Activated T-helper 17 cell treated with anti-CD3 and anti-CD28 coated beads, Interleukin-2, amount 50 U/mL, for 72 hours (primary cell): Measurements from ENCODE around the gene SEC14L6. TPM values are rescaled to one million over a fixed set of nuclear protein-coding genes. Genes with fewer than 3 reads are reported as not detected.

Source experiments
- ATAC-seq: fragments of 150-1000 bp; cut with Tn5 transposase; replicated peaks from 2 replicates; pipeline ENCODE4 v1.10.0; 2021; ENCODE audit warnings: mild to moderate bottlenecking, moderate library complexity
- H3K27ac Mint-ChIP-seq: one replicate; pipeline ENCODE4 v1.8.0; 2022; ENCODE audit warnings: mixed read lengths
- H3K27me3 Mint-ChIP-seq: one replicate; pipeline ENCODE4 v1.8.0; 2022; ENCODE audit warnings: mixed read lengths
- H3K36me3 Mint-ChIP-seq: one replicate; pipeline ENCODE4 v1.8.0; 2022; ENCODE audit warnings: low read depth, mild to moderate bottlenecking, mixed read lengths
- H3K4me1 Mint-ChIP-seq: one replicate; pipeline ENCODE4 v1.8.0; 2022; ENCODE audit warnings: mixed read lengths
- H3K4me3 Mint-ChIP-seq: one replicate; pipeline ENCODE4 v1.8.0; 2022; ENCODE audit warnings: mild to moderate bottlenecking, mixed read lengths
- H3K9me3 Mint-ChIP-seq: one replicate; pipeline ENCODE4 v1.8.0; 2022; ENCODE audit warnings: mixed read lengths
- total RNA-seq, 2 donors: library from RNA; stranded (reverse); gene quantifications; one replicate each; pipeline ENCODE4 v1.2.3, GENCODE V29; 2022

Gene SEC14L6
- total RNA-seq, 2 donors from 2014 or later, result not detected

DNA sequence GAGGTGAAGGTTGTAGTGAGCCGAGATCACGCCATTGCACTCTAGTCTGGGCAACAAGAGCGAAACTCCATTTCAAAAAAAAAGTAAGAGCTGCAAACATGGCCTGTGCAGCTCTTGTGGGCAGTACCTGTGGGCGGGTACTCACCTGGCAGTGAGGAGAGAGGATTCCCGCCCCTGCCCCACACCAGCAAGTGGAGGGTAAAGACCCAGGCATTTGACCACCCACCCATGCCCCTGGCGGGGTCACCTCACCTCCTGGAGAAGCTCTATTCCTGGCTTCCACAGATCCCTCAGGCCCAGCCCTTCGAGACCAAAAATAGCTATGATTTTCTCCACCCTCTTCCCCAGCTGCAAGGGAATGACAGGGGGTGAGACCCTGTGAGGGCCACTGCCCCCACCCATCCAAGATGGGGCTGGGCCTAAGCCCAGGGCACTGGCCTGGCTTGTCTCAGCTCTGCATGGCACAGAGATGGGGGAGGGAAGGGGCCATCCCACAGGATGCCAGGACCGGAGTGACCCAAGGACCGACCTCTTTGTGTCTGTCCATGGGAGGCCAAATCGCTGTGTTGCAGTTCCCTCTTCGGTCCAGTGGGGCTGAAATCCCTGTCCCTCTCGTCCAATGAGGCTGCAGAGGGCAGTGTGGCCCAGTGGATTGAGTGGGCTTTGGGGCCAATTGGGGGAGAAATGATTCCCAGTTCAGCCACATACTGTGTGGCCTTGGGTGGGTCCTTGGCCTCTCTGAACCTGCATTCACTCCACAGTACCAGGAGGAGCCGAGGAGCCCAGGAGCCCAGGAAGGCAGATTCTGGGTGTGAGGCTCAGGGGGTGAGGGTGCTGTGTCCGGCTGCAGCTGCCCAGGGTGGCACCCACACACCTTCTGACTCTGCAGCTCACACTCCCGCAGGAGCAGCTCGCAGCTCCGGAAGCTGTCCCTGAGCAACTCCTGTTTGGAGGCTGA lies 14.6 kb downstream of the SEC14L6 start:
- Mint-ChIP-seq H3K27me3 (peaks cover 3% of the 10 kb centered on the region), H3K4me1 (no peaks in the 10 kb centered on the region), H3K9me3 (no peaks in the 10 kb centered on the region), H3K36me3 (no peaks in the 10 kb centered on the region), H3K4me3 (no peak overlapping the region), H3K27ac (no peak overlapping the region)
- no peak for ATAC-seq

DNA sequence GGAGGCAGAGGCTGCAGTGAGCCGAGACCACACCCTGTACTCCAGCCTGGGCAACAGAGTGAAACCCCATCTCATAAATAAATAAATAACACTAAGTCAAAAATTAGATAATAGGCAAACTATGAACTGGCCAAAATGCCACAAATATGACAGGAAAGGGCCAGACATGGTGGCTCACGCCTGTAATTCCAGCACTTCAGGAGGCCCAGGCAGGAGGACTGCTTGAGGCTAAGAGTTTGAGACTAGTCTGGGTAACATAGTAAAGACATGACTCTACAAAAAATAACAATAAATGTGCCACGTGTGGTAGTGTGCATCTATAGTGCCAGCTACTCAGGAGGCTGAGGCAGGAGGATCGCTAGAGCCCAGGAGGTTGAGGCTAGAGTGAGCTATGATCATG lies 19.9 kb downstream of the SEC14L6 start:
- ATAC-seq, result no peak
- H3K4me1 Mint-ChIP-seq, result no peaks in the 10 kb centered on the region
- no peak overlapping the region for H3K4me3 Mint-ChIP-seq
- H3K27ac Mint-ChIP-seq, result no peak overlapping the region
- peaks cover 9% of the 10 kb centered on the region for H3K27me3 Mint-ChIP-seq
- no peaks in the 10 kb centered on the region for H3K9me3 Mint-ChIP-seq
- no peaks in the 10 kb centered on the region for H3K36me3 Mint-ChIP-seq

DNA sequence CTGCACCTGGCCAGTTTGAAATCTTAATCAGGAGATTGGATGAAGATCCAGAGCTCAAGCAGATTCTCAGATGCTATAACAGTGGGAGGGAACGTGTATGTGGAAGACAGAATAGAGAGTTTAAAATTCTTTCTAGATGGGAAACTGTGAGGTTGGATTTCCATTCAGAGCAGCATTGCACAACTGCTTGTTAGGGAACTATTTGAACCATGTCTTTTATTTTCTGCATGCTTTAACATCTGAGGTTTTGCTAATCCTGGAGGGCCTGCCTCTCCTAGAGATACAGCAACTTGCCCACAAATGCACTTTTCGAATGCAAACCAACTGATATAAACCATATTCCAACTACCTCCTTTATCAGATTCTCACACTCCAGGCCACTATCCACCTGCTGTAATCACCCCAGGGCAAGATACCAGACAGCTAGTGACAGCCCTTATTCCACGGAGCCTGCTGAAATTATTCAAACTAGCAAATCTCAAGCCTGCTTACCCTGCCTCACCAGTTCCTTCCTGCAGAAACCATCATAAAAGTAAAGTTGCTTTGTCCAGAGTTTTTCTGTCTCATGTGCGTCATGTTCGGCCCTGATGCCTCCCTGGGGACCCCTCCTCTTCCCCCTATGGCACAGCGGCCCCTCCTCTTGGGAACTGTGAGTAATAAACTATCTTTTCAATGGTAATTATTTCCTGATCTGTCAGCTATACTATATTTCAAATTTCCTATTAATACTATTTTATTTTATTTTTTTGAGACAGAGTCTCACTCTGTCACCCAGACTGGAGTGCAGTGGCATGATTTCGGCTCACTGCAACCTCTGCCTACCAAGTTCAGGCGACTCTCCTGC lies 22.7 kb downstream of the SEC14L6 start:
- Mint-ChIP-seq H3K27ac (no peak overlapping the region), H3K4me1 (no peaks in the 10 kb centered on the region), H3K4me3 (no peak overlapping the region), H3K9me3 (no peaks in the 10 kb centered on the region), H3K27me3 (peaks cover 6% of the 10 kb centered on the region), H3K36me3 (no peaks in the 10 kb centered on the region)
- ATAC-seq, result no peak

DNA sequence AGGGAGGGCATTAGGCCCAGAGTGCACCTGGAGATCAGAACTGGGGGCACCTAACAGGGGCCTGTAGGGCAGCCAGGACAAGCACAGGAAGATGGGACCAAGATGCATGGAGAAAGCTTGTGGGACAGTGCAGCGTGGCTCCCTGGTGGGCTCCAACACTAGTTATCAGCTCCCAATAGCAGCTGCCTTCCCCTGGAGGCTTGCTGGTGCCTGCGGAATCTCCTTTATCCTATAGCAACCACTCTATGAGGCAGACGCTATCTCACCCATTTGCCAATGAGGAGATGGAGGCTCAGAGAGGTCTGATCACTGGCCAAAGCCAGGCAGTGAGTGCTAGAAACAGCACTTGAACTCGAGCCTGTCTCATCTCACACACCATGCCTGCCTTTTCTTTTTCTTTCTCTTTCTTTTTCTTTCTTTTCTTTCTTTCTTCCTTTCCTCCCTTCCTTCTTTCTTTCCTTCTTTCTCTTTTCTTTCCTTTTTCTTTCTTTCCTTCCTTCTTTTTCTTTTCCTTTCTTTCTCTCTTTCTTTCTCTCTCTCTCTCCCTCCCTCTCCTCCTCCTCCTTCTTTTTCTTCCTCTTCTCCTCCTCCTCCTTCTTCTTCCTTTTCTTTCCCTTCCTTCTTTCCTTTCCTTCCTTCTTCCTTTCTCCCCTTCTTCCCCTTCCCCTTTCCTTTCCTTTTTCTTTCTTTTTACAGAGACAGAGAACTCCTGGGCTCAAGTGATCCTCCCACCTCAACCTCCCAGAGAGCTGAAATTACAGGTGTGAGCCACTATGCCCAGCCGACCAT lies 25.0 kb downstream of the SEC14L6 start:
- no peak overlapping the region for H3K4me3 Mint-ChIP-seq
- ATAC-seq, result no peak
- peaks cover 6% of the 10 kb centered on the region for H3K27me3 Mint-ChIP-seq
- H3K4me1 Mint-ChIP-seq, result no peaks in the 10 kb centered on the region
- H3K36me3 Mint-ChIP-seq, result no peaks in the 10 kb centered on the region
- no peaks in the 10 kb centered on the region for H3K9me3 Mint-ChIP-seq
- H3K27ac Mint-ChIP-seq, result no peak overlapping the region

DNA sequence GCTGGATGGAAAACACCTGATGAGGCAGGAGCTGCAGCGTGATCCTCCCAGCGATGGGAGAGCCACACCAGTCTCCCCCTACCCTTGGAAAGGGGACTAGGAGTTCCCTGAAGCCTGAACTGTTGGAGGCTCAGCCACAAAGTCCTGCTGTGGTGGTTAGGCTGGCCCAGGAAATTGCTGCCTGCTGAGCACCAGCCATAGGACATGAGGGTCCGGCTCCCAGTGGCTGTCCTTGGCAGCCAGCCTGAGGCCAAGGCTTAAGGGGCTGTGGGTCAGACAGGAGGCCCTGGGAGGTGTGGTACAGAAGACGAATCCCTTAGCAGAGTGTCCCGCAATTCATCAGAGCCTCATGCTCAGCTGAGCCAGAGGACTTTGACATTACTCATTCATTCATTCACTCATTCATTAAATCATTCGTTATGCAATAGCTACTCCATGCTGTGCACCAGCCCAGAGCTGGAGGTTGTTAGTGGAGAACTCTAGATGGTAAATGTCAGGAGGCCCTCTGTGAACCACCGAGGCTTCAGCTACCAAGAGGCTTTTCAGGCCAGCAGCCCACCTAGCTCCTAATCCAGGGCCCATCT lies 26.6 kb downstream of the SEC14L6 start:
- H3K27me3 Mint-ChIP-seq, result peaks cover 3% of the 10 kb centered on the region
- ATAC-seq, result no peak
- no peaks in the 10 kb centered on the region for H3K36me3 Mint-ChIP-seq
- no peaks in the 10 kb centered on the region for H3K4me1 Mint-ChIP-seq
- no peak overlapping the region for H3K27ac Mint-ChIP-seq
- H3K4me3 Mint-ChIP-seq, result no peak overlapping the region
- no peaks in the 10 kb centered on the region for H3K9me3 Mint-ChIP-seq

DNA sequence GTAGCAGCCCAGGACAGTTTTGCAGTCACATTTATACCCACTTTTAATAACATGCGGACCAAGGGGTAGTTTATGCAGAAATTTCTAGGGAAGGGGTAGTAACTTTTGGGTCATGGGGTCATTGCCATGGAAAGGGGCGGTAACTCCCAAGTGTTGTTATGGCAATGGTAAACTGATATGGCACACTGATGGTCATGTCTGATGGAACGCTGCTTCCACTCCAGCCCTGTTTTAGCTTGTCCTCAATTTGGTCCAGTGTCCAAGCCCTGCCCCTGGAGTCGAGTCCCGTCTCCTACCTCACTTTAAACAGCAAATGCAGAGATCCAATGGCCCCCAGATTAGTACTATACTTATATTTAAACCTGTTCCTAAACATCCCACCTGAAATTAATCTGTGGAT lies 29.8 kb downstream of the SEC14L6 start:
- Mint-ChIP-seq H3K36me3 (no peaks in the 10 kb centered on the region), H3K9me3 (no peaks in the 10 kb centered on the region), H3K4me1 (no peaks in the 10 kb centered on the region), H3K27ac (no peak overlapping the region), H3K4me3 (no peak overlapping the region), H3K27me3 (no peaks in the 10 kb centered on the region)
- ATAC-seq, result no peak

DNA sequence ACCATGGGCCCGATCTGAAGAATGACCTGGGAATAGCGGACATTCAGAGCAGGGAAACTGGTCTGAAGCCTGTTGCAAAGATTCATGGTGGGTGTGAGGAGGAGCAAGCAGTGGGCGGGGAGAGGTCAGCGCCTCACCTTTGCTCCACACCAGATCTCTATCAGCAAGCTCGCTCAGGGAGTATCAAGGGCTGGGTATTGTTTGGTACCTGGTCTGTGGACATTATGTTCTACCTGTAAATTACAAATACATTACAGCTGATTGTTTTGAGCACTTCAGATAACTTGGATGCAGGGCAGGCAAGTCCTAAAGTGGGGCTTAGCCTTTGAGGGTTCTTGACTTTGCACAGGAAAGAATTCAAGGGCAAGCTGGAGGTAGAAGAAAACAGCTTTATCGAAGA lies 30.3 kb downstream of the SEC14L6 start:
- Mint-ChIP-seq H3K4me1 (no peaks in the 10 kb centered on the region), H3K27me3 (no peaks in the 10 kb centered on the region), H3K9me3 (no peaks in the 10 kb centered on the region), H3K27ac (no peak overlapping the region), H3K4me3 (no peak overlapping the region), H3K36me3 (no peaks in the 10 kb centered on the region)
- no peak for ATAC-seq

DNA sequence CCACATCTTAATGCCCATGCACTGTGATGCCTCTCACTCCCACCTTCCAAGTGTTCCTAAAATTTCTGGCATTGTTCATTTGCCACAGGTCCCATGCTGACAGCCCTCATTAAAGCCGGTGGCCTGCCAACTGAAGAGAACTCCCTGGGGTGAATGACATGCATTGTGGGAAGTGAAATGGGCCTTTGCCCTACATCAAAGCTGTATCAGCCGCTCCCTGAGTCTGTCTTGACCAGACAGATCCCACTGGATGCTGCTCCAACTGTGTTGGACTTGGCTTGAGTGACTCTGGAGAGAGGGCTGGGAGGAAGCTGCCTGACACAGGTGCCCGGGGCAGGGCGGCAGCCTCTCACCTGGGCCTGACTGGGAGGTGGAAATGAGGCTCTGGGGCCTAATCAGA lies 32.3 kb downstream of the SEC14L6 start:
- H3K4me1 Mint-ChIP-seq, result no peaks in the 10 kb centered on the region
- no peak overlapping the region for H3K27ac Mint-ChIP-seq

DNA sequence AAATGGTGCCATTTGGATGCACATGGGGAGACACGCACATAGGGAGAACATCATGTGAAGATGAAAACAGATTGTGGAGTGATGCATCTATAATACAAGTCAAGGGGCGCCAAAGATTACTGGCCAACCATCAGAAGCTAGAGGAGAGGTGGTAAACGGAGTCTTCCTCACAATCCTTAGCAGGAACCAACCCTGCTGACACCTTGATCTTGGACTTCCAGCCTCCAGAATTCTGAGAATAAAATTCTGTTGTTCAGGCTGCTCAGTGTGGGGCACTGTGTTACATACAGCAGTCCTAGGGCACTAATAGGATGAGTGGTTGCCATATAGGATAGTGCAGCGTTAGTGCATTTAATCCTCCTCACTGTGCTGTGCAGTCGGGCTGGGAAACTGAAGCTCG lies 33.1 kb downstream of the SEC14L6 start:
- no peaks in the 10 kb centered on the region for H3K27me3 Mint-ChIP-seq
- H3K4me3 Mint-ChIP-seq, result no peak overlapping the region
- no peak overlapping the region for H3K27ac Mint-ChIP-seq
- H3K9me3 Mint-ChIP-seq, result no peaks in the 10 kb centered on the region
- ATAC-seq, result no peak
- H3K4me1 Mint-ChIP-seq, result no peaks in the 10 kb centered on the region
- no peaks in the 10 kb centered on the region for H3K36me3 Mint-ChIP-seq

More for the DNA sequence above, 32.3 kb downstream of the SEC14L6 start:
- Mint-ChIP-seq H3K4me3 (no peak overlapping the region), H3K36me3 (no peaks in the 10 kb centered on the region), H3K27me3 (no peaks in the 10 kb centered on the region), H3K9me3 (no peaks in the 10 kb centered on the region)
- ATAC-seq, result no peak

DNA sequence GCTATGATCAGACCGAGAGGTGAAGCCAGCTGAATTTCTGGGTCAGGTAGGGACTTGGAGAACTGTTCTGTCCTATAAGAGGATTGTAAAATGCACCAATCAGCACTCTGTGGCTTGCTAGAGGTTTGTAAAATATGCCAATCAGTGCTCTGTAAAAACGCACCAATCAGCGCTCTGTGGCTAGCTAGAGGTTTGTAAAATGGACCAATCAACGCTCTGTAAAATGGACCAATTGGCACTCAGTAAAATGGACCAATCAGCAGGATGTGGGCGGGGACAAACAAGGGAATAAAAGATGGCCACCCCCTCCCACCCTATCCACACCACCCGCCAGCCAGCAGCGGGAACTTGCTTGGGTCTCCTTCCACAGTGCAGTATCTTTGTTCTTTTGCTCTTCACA lies 34.6 kb downstream of the SEC14L6 start:
- no peak overlapping the region for H3K27ac Mint-ChIP-seq
- no peaks in the 10 kb centered on the region for H3K4me1 Mint-ChIP-seq
- H3K9me3 Mint-ChIP-seq, result no peaks in the 10 kb centered on the region
- H3K27me3 Mint-ChIP-seq, result no peaks in the 10 kb centered on the region
- no peak for ATAC-seq
- H3K36me3 Mint-ChIP-seq, result no peaks in the 10 kb centered on the region
- H3K4me3 Mint-ChIP-seq, result no peak overlapping the region

DNA sequence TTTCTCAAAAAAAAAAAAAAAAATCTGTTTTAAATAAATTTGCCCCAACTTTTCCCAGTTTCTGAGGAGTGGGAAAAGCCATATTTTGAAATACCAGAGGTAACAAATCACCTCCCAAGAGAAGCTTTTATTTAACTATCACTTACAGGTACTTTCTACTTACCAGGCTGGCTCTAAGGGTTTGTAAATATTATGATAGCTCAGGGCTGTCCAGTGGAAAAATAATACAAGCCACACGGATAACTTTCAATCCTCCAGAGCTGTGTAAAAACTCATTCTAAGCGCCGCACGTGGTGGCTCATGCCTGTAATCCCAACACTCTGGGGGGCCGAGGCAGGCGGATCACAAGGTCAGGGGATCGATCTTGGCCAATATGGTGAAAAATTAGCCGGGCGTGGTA lies 35.4 kb downstream of the SEC14L6 start:
- Mint-ChIP-seq H3K4me1 (no peaks in the 10 kb centered on the region), H3K4me3 (no peak overlapping the region), H3K27ac (no peak overlapping the region), H3K9me3 (no peaks in the 10 kb centered on the region), H3K36me3 (no peaks in the 10 kb centered on the region), H3K27me3 (peaks cover 4% of the 10 kb centered on the region)
- ATAC-seq, result no peak

DNA sequence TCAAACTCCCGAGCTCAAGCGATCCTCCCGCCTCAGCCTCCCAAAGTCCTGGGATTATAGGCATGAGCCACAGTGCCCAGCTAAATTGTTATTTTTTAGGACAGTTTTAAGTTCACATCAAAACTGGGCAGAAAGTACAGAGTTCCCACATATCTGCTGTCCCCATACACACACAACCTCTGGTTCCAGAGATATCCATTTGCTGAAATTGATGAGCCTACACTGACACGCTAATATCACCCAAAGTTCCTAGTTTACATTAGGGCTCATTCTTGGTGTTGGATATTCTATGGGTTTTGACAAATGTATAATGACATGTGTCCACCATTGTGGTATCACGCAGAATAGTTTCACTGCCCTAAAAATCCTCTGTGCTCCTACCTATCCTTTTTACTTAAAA lies 38.3 kb downstream of the SEC14L6 start:
- Mint-ChIP-seq H3K9me3 (no peaks in the 10 kb centered on the region), H3K4me3 (no peak overlapping the region), H3K27ac (no peak overlapping the region), H3K36me3 (no peaks in the 10 kb centered on the region), H3K4me1 (no peaks in the 10 kb centered on the region), H3K27me3 (peaks cover 15% of the 10 kb centered on the region)
- ATAC-seq, result no peak

DNA sequence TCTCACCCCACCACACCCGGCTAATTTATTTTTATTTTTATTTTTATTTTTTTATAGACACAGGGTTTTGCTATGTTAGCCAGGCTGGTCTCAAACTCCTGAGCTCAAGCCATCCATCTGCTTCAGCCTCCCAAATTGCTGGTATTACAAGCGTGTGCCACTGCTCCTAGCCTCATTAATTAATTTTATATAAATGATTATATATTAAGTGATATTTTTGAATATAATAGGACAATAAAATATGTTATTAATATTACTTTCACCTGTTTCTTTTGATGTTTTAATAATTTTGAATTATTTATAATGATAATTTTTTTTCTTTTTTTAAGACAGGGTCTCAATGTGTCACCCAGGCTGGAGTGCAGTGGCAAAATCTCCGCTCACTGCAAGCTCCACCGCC lies 38.9 kb downstream of the SEC14L6 start:
- no peaks in the 10 kb centered on the region for H3K36me3 Mint-ChIP-seq
- no peaks in the 10 kb centered on the region for H3K9me3 Mint-ChIP-seq
- peaks cover 15% of the 10 kb centered on the region for H3K27me3 Mint-ChIP-seq
- no peak overlapping the region for H3K4me3 Mint-ChIP-seq
- no peaks in the 10 kb centered on the region for H3K4me1 Mint-ChIP-seq
- ATAC-seq, result no peak
- H3K27ac Mint-ChIP-seq, result no peak overlapping the region

DNA sequence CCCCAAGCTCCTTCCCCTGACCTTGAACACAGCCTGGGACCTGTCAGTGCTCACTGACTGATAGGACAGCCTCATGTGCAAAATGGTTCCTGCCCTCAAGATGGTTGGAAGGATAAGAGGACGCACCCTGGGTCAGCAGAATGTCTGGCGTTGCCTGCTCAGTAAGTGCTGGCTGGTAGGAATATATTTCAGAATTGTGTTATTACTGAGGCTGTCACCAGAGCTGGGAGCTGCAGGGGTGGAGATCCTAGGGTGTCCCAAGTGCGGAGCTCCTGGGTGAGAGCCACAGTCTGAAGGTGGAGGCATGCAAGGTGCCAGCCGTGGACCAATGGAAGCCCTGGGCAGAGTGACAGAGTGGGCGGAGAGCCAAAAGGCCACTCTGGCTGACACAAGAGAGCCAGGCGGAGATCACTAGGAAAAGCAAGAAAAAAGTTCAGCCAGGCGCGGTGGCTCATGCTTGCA lies 40.0 kb downstream of the SEC14L6 start:
- no peaks in the 10 kb centered on the region for H3K4me1 Mint-ChIP-seq
- no peak overlapping the region for H3K4me3 Mint-ChIP-seq
- peaks cover 15% of the 10 kb centered on the region for H3K27me3 Mint-ChIP-seq
- no peaks in the 10 kb centered on the region for H3K9me3 Mint-ChIP-seq
- ATAC-seq, result no peak
- H3K27ac Mint-ChIP-seq, result no peak overlapping the region
- H3K36me3 Mint-ChIP-seq, result no peaks in the 10 kb centered on the region
